H54 (cell line): ENCODE data around the gene GCK.

Experiments
- DNase-seq: peaks from one replicate; pipeline ENCODE4 v3.0.0; 2011; ENCODE audit warnings: low spot score, mixed read lengths; ENCODE audit not compliant: insufficient read length
- FAIRE-seq: peaks from 3 replicates; lab custom pipeline; 2011; peaks lifted over from hg19 to GRCh38; lab: Jason Lieb, UNC
- POLR2A ChIP-seq: IDR thresholded peaks from 2 replicates; pipeline ENCODE4 v1.6.1; 2011; ENCODE audit warnings: low read depth, mild to moderate bottlenecking, low read length

GCK gene

GRCh38 chr7:44156453-44157010, 32.7 kb downstream of the GCK start:
- DNase-seq (no peak), FAIRE-seq (no peak)
- no peak for TF ChIP-seq POLR2A

GRCh38 chr7:44155191-44156185, 33.8 kb downstream of the GCK start:
- DNase-seq (no peak), FAIRE-seq (no peak)
- no peak for TF ChIP-seq POLR2A

GRCh38 chr7:44154703-44155102, 34.5 kb downstream of the GCK start:
- DNase-seq (no peak), FAIRE-seq (no peak)
- no peak for TF ChIP-seq POLR2A

- no peak for TF ChIP-seq POLR2A
- DNase-seq (no peak), FAIRE-seq (no peak)
These were observed 35.3 kb downstream of the GCK start for GRCh38 chr7:44153948-44154335.

- DNase-seq = no peak
- FAIRE-seq = no peak
- TF ChIP-seq POLR2A = no peak
These were observed 36.0 kb downstream of the GCK start for GRCh38 chr7:44152971-44153947.

- DNase-seq (no peak), FAIRE-seq (no peak)
- TF ChIP-seq POLR2A = no peak
These were observed 37.3 kb downstream of the GCK start for GRCh38 chr7:44151956-44152355.

GRCh38 chr7:44150966-44151941, 38.0 kb downstream of the GCK start:
- TF ChIP-seq POLR2A = no peak
- DNase-seq = no peak
- no peak for FAIRE-seq

GRCh38 chr7:44150466-44150832, 38.8 kb downstream of the GCK start:
- FAIRE-seq = no peak
- DNase-seq = no peak
- no peak for TF ChIP-seq POLR2A

- FAIRE-seq = no peak
- DNase-seq = no peak
- no peak for TF ChIP-seq POLR2A
These were observed 39.4 kb downstream of the GCK start for GRCh38 chr7:44149571-44150465.

- DNase-seq (no peak), FAIRE-seq (no peak)
- no peak for TF ChIP-seq POLR2A
These were observed 40.2 kb downstream of the GCK start for GRCh38 chr7:44148961-44149536.

- FAIRE-seq = no peak
- DNase-seq = no peak
- TF ChIP-seq POLR2A = no peak
These were observed 41.1 kb downstream of the GCK start for GRCh38 chr7:44148166-44148565.
